Cardiac muscle cell (in vitro differentiated cells and primary cell): ENCODE data around the gene TEKT2. TPM values are rescaled to one million over a fixed set of nuclear protein-coding genes. Genes with fewer than 3 reads are reported as not detected.

Source experiments
- DNase-seq, 2 donors: peaks; one replicate each; pipeline versions ENCODE4 v3.0.0 to v3.0.0-alpha.2; 2010 to 2017; ENCODE audit warnings: low read depth in 1 of 2, low spot score in 1 of 2
- H3K27ac ChIP-seq: fragments of 200-600 bp; sonication (generic); 2 replicates; pipeline ENCODE4 v1.5.1; 2016
- H3K27me3 ChIP-seq: fragments of 200-600 bp; sonication (generic); 2 replicates; pipeline ENCODE4 v1.6.0; 2016; ENCODE audit warnings: control low read depth
- H3K36me3 ChIP-seq: fragments of 200-600 bp; sonication (generic); 2 replicates; pipeline ENCODE4 v1.5.1; 2016; ENCODE audit warnings: control low read depth
- H3K4me1 ChIP-seq: fragments of 200-600 bp; sonication (generic); 2 replicates; pipeline ENCODE4 v1.8.1; 2017; ENCODE audit warnings: low read depth, mild to moderate bottlenecking, mixed run types
- H3K4me3 ChIP-seq: fragments of 200-600 bp; sonication (generic); 2 replicates; pipeline ENCODE4 v1.5.1; 2016; ENCODE audit warnings: mild to moderate bottlenecking
- H3K9me3 ChIP-seq: fragments of 200-600 bp; sonication (generic); 2 replicates; pipeline ENCODE4 v1.5.1; 2017; ENCODE audit warnings: low read depth, mild to moderate bottlenecking, control low read depth
- polyA plus RNA-seq: library from polyadenylated mRNA; unstranded; fragments of >200 nt; fragmentation: Nextera tagmentation; extraction: Ambion mirVana; gene quantifications from 2 replicates; pipeline ENCODE4 v1.2.1, GENCODE V29; 2016
- total RNA-seq: library from RNA; depleted of rRNA; stranded (reverse); fragments of >200 nt; gene quantifications from 2 replicates; pipeline ENCODE4 v1.2.3, GENCODE V29; 2016
- TF ChIP-seq, protein P1 (sequence below): IDR thresholded peaks from 2 replicates; pipeline ENCODE4 v1.5.1; 2012; ENCODE audit warnings: low read depth, mild to moderate bottlenecking, low read length

Gene TEKT2
- total and polyA plus RNA-seq, 2 experiments from 2014 or later, result 0.95 to 3.6 TPM

DNA sequence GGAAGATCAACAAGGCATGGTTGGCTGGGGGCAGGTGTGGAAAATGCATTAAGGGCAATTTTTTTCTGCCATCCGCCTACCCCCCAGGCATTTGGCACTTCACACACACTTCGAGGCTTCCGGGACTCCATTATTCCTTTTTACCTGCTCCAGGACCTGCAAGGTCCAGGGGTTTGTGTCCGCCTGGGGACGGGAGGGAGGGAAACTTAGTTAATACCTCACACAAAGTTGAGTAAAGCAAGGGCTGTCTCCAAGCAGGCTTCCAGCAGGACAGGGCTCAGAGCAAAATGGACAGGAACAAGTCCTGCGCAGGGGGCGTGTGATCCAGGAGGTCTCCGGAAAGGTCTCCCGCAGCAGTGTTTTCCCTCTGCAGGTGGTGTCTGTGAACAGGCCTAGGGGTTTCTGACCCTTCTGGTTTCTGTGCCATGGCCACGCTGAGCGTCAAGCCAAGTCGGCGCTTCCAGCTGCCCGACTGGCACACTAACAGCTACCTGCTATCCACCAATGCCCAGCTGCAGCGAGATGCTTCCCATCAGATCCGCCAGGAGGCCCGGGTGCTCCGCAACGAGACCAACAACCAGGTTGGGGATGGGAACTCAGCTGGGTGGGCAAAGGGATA lies 712 bp downstream of the TEKT2 start:
- Histone ChIP-seq H3K27me3 (no peaks in the 10 kb centered on the region), H3K4me3 (peak overlapping the region; percentile 43), H3K36me3 (no peaks in the 10 kb centered on the region), H3K4me1 (peaks cover 1% of the 10 kb centered on the region), H3K27ac (no peak overlapping the region), H3K9me3 (no peaks in the 10 kb centered on the region)
- DNase-seq, result no peak
- TF ChIP-seq, protein P1, sequence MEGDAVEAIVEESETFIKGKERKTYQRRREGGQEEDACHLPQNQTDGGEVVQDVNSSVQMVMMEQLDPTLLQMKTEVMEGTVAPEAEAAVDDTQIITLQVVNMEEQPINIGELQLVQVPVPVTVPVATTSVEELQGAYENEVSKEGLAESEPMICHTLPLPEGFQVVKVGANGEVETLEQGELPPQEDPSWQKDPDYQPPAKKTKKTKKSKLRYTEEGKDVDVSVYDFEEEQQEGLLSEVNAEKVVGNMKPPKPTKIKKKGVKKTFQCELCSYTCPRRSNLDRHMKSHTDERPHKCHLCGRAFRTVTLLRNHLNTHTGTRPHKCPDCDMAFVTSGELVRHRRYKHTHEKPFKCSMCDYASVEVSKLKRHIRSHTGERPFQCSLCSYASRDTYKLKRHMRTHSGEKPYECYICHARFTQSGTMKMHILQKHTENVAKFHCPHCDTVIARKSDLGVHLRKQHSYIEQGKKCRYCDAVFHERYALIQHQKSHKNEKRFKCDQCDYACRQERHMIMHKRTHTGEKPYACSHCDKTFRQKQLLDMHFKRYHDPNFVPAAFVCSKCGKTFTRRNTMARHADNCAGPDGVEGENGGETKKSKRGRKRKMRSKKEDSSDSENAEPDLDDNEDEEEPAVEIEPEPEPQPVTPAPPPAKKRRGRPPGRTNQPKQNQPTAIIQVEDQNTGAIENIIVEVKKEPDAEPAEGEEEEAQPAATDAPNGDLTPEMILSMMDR, result no peak

DNA sequence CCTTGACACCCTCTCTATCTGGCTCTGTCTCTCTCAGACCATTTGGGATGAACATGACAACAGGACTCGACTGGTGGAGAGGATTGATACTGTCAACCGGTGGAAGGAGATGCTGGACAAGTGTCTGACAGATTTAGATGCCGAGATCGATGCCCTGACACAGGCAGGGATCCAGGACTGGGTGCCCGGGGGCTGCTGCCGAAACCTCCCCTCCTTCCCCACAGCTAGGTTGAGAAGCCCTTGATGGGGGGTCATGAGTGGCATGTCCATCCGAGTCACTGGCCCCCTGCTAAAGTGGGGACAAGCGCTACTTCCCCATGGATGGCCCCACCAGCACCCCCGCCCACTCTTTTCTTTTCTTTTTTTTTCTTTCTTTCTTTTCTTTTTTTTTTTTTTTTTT lies 1.2 kb downstream of the TEKT2 start:
- no peak for DNase-seq
- H3K4me3 ChIP-seq, result no peak overlapping the region
- H3K27me3 ChIP-seq, result no peaks in the 10 kb centered on the region
- no peaks in the 10 kb centered on the region for H3K36me3 ChIP-seq
- peaks cover 6% of the 10 kb centered on the region for H3K4me1 ChIP-seq
- H3K9me3 ChIP-seq, result no peaks in the 10 kb centered on the region
- no peak overlapping the region for H3K27ac ChIP-seq
- TF ChIP-seq, protein P1, result no peak

DNA sequence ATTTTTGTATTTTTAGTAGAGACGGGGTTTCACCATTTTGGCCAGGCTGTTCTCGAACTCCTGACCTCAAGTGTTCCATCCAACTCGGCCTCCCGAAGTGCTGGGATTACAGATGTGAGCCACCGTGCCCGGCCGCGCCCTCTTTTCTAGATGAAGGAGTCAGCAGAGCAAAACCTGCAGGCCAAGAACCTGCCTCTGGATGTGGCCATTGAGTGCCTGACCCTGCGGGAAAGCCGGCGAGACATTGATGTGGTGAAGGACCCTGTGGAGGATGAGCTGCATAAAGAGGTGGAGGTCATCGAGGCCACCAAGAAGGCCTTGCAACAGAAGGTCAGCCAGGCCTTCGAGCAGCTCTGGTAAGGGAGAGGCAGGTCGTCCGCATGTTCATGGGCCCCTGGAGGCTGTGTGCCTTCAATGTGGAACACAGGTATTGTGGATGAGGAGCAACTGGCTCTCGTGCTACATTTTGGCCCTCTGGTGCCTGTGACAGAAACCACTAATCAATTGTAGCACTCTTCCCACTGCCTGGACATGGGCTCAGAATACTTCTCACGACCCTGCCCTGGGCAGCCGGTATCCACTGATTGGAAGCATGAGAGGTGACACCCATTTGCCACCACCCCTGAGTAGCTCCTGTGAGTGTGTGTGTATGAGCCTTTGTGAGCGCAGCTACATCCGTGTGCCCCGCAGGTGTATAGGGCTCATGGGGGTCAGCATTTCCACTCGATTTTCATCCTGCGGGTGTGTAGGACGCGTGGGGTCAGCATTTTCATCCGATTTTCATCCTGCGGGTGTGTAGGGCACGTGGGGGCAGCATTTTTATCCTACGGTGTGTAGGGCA lies 2.0 kb downstream of the TEKT2 start:
- peaks cover 7% of the 10 kb centered on the region for H3K4me1 ChIP-seq

DNA sequence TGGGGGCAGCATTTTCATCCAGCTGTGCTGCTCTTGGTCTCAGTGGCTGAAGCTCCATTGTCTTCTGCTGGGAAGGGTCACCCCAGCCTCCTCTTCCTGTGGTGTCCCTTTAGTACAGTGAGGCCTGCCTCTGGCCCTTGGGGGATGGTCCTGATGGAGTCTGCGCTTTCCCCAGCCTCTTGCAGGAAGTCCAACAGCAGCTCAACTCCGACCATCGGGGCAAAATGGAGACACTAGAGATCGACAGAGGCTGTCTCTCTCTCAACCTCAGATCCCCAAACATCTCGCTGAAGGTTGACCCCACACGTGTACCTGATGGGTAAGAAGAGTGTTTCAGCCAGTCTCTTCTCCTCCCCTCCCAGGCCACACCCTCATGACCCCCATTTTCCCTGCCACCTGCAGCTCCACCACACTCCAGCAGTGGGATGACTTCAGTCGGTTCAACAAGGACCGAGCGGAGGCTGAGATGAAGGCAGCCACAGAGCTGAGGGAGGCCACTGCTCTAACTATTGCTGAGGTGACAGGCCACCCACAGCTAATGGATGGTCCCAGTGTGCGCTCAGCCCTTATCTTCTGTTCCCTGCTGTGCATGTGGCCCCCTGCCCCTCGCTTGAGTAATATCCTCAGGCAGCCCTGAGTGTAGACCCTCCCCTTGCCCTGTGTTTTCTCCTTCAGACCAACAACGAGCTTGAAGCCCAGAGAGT lies 2.8 kb downstream of the TEKT2 start:
- no peaks in the 10 kb centered on the region for H3K27me3 ChIP-seq
- peaks cover 3% of the 10 kb centered on the region for H3K36me3 ChIP-seq
- H3K4me3 ChIP-seq, result no peak overlapping the region
- no peaks in the 10 kb centered on the region for H3K9me3 ChIP-seq
- TF ChIP-seq, protein P1, result no peak
- peaks cover 7% of the 10 kb centered on the region for H3K4me1 ChIP-seq
- DNase-seq, result no peak
- no peak overlapping the region for H3K27ac ChIP-seq

More for the DNA sequence above, 2.0 kb downstream of the TEKT2 start:
- Histone ChIP-seq H3K9me3 (no peaks in the 10 kb centered on the region), H3K36me3 (no peaks in the 10 kb centered on the region), H3K4me3 (no peak overlapping the region), H3K27me3 (no peaks in the 10 kb centered on the region), H3K27ac (no peak overlapping the region)
- no peak for DNase-seq
- TF ChIP-seq, protein P1, result no peak

DNA sequence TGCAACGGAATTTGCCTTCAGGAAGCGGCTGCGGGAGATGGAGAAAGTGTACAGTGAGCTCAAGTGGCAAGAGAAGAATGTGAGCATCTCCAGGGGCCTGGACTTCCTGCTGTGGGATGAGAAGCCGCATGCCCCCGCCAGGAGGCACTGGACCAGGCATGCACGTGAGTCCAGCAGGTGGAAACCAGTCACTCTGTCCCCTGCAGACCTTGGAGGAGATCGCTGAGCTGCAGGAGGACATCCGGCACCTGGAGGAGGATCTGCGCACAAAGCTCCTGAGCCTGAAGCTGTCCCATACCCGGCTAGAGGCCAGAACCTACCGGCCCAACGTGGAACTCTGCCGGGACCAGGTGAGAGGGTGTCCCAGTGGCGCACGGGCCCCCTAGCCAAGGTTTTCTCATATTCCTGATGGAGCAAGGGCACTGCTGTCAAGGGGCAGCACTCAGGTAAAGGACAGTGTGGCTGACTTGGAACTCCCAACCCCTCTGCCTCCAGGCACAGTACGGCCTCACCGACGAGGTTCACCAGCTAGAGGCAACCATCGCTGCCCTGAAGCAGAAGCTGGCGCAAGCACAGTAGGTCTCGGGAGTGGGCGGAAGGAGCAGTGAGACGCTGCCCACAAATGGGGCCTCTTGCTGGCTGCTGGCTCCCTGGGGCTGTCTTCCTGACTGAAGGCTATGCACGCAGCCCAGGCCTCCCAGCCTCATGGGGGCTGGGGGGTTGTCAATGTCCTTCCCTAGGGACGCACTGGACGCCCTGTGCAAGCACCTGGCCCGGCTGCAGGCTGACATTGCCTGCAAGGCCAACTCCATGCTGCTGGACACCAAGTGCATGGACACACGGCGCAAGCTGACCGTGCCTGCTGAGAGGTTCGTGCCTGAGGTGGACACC lies 3.6 kb downstream of the TEKT2 start:
- DNase-seq, result no peak
- TF ChIP-seq, protein P1, result no peak
- no peak overlapping the region for H3K4me3 ChIP-seq
- H3K36me3 ChIP-seq, result peaks cover 10% of the 10 kb centered on the region
- H3K27me3 ChIP-seq, result no peaks in the 10 kb centered on the region
- peaks cover 7% of the 10 kb centered on the region for H3K4me1 ChIP-seq
- H3K9me3 ChIP-seq, result no peaks in the 10 kb centered on the region
- no peak overlapping the region for H3K27ac ChIP-seq
